GM12878 (cell line): ENCODE results near the gene FEN1. TPM values are rescaled to one million over a fixed set of nuclear protein-coding genes. Genes with fewer than 3 reads are reported as not detected.

ENCODE experiments used
- ATAC-seq: fragments of 200-7000 bp; cut with Tn5 transposase; 3 replicates; pipeline ENCODE4 v1.9.1; 2020; ENCODE audit warnings: mild to moderate bottlenecking, moderate library complexity
- BruUV-seq: library from RNA; stranded (reverse); fragments of 400-500 nt; replicated peaks from 2 replicates; lab custom pipeline; 2021; lab: Mats Ljungman, UMichigan
- CTCF ChIA-PET: fragments of 300-600 bp; sonication (Branson Sonifier 250); formaldehyde crosslinking; extraction: SDS; loops from one replicate; lab custom pipeline; 2021; ENCODE audit warnings: inconsistent platforms; lab: Yijun Ruan, JAX
- POLR2A ChIA-PET: fragments of 350-600 bp; formaldehyde crosslinking; extraction: SDS; loops from one replicate; lab custom pipeline; 2021; ENCODE audit warnings: inconsistent platforms; lab: Charles Lee
- RAD21 ChIA-PET: fragments of 300-600 bp; sonication (Branson Sonifier 250); formaldehyde crosslinking; loops from one replicate; lab custom pipeline; 2023; ENCODE audit warnings: antibody characterized with exemption; ENCODE audit not compliant: unreplicated experiment; lab: Charles Lee
- SMC1A ChIA-PET: fragments of 300-600 bp; sonication (Branson Sonifier 250); formaldehyde crosslinking; loops from one replicate; lab custom pipeline; 2023; ENCODE audit not compliant: unreplicated experiment, uncharacterized antibody; lab: Charles Lee
- DNase-seq: peaks from one replicate; pipeline ENCODE4 v3.0.0-alpha.2; 2011; ENCODE audit warnings: low read depth, low spot score
- FAIRE-seq: peaks from 3 replicates; lab custom pipeline; 2011; peaks lifted over from hg19 to GRCh38; lab: Jason Lieb, UNC
- H2AFZ ChIP-seq: 2 replicates; pipeline ENCODE4 v1.6.0; 2011; ENCODE audit warnings: low read depth, low read length, control low read depth; ENCODE audit not compliant: control insufficient read depth
- H3K27ac ChIP-seq: 2 replicates; pipeline ENCODE4 v1.5.1; 2011; ENCODE audit warnings: control low read depth; ENCODE audit not compliant: control insufficient read depth, insufficient read depth
- H3K27me3 ChIP-seq, 2 experiments: replicated peaks in 1 of 2; 2 replicates each; pipeline versions ENCODE4 v1.6.0 to v1.6.1; 2011; ENCODE audit warnings: low read length in 1 of 2; ENCODE audit not compliant: control insufficient read depth in 2 of 2, insufficient read depth in 2 of 2
- H3K36me3 ChIP-seq, 2 experiments: 2 replicates each; pipeline ENCODE4 v1.5.1; 2011; ENCODE audit warnings: low read length in 1 of 2; ENCODE audit not compliant: control insufficient read depth in 2 of 2, insufficient read depth in 2 of 2
- H3K4me1 ChIP-seq: 2 replicates; pipeline ENCODE4 v1.6.1; 2011; ENCODE audit warnings: mild to moderate bottlenecking, low read length, moderate library complexity, mixed read lengths; ENCODE audit not compliant: control insufficient read depth, insufficient read depth
- H3K4me2 ChIP-seq: 2 replicates; pipeline ENCODE4 v1.6.0; 2011; ENCODE audit warnings: control low read depth; ENCODE audit not compliant: control insufficient read depth, insufficient read depth
- H3K4me3 ChIP-seq: fragments of 200-600 bp; sonication (generic); 2 replicates; pipeline ENCODE4 v1.5.1; 2016
- H3K79me2 ChIP-seq: 2 replicates; pipeline ENCODE4 v1.6.0; 2011; ENCODE audit warnings: low read length; ENCODE audit not compliant: control insufficient read depth, insufficient read depth
- H3K9ac ChIP-seq: 2 replicates; pipeline ENCODE4 v1.8.0; 2011; ENCODE audit warnings: low read length, control low read depth, mixed read lengths; ENCODE audit not compliant: control insufficient read depth, insufficient read depth
- H3K9me3 ChIP-seq: replicated peaks from 3 replicates; pipeline ENCODE4 v1.5.1; 2011; ENCODE audit warnings: mild to moderate bottlenecking, low read length; ENCODE audit not compliant: control insufficient read depth, insufficient read depth
- H4K20me1 ChIP-seq: 2 replicates; pipeline ENCODE4 v1.6.0; 2011; ENCODE audit not compliant: control insufficient read depth, insufficient read depth
- HCFC1 ChIP-seq: fragments of 150-350 bp; IDR thresholded peaks from 2 replicates; pipeline ENCODE4 v1.6.1; 2014; ENCODE audit warnings: low read length
- NKRF ChIP-seq: fragments of 450-650 bp; conservative IDR thresholded peaks from 2 replicates; pipeline ENCODE4 v1.6.1; 2017; ENCODE audit warnings: mild to moderate bottlenecking, moderate library complexity
- RUNX3 ChIP-seq: IDR thresholded peaks from 2 replicates; pipeline ENCODE4 v1.6.1; 2012; ENCODE audit warnings: low read length, inconsistent platforms
- WGBS: methylation state at CpG from one replicate; pipeline ENCODE4 v1.1.6; 2016; ENCODE audit warnings: low lambda C conversion rate; ENCODE audit not compliant: insufficient replicate concordance, insufficient coverage; ENCODE audit errors: missing lambda C conversion rate; 5-methylcytosine and 5-hydroxymethylcytosine counted together
- in situ Hi-C: fragments of 300-500 bp; cut with MboI; formaldehyde crosslinking; loops from 9 replicates; pipeline ENCODE4 v1.14.3; 2018; ENCODE audit warnings: mixed read lengths
- intact Hi-C: fragments of 100-400 bp; cut with micrococcal nuclease; formaldehyde crosslinking; loops from one replicate; pipeline ENCODE4 v1.14.2; 2022; ENCODE audit not compliant: unreplicated experiment
- polyA plus RNA-seq, 11 experiments: library from polyadenylated mRNA; depleted of rRNA in 4 of 11; unstranded in 6 of 11; stranded (reverse) in 5 of 11; fragments of >200 nt; fragmentation: Nextera tagmentation in 4 of 11; fragmentation: Illumina TruSeq in 1 of 11; extraction: Ambion mirVana in 4 of 11; extraction: Trizol in 1 of 11; gene quantifications; 1 replicate in 1 of 11; 2 replicates in 10 of 11; pipeline versions ENCODE4 v1.2.1 to v1.2.3, GENCODE V29; 2011 to 2016; ENCODE audit warnings: inconsistent platforms in 2 of 11, missing spikeins in 2 of 11, low read depth in 1 of 11
- total RNA-seq, 4 experiments: library from RNA; depleted of rRNA in 3 of 4; stranded (reverse); fragments of >200 nt in 3 of 4; fragmentation: Illumina TruSeq in 1 of 4; extraction: Trizol in 1 of 4; gene quantifications; 2 replicates each; pipeline versions ENCODE4 v1.2.1 to v1.2.3, GENCODE V29; 2013 to 2021
- TF ChIP-seq, protein P1 (sequence below): fragments of 450-650 bp; IDR thresholded peaks from 2 replicates; pipeline ENCODE4 v1.6.1; 2016; ENCODE audit warnings: mild to moderate bottlenecking

The FEN1 gene
- total and polyA plus RNA-seq, 10 of the 15 experiments (the other 5 are each of a cell fraction or from before 2014, with no cell fraction given): 54.8 to 282 (median 125) TPM

DNA sequence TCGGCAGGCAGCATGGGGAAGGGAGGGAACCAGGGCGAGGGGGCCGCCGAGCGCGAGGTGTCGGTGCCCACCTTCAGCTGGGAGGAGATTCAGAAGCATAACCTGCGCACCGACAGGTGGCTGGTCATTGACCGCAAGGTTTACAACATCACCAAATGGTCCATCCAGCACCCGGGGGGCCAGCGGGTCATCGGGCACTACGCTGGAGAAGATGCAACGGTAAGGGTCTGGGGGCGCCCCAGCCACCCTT lies 35.6 kb downstream of the FEN1 start:
- H3K9me3 ChIP-seq: no peaks in the 10 kb centered on the region
- WGBS: under 1% methylated on average over 16 of the region's 16 CpGs
- peaks cover 0 to 6% of the 10 kb centered on the region in 2 experiments; a peak in 1 of 4 replicates for H3K36me3 ChIP-seq
- peak overlapping the region; percentile 95 for H3K27ac ChIP-seq
- FAIRE-seq (no peak), DNase-seq (no peak), ATAC-seq (no peak)
- ChIA-PET SMC1A (interaction anchor here (0.9 to 6.2 kb wide), 4 partner anchors 12 to 143 kb away, joined by 4 to 67 read pairs (median 13); partner anchors contain the start of gene FADS1), POLR2A (interaction anchor here (1.2 to 6.9 kb wide), 7 partner anchors 10 to 142 kb away, joined by 3 to 167 read pairs (median 15); partner anchors contain the start of gene FADS1), CTCF (interaction anchor here (0.5 to 9.7 kb wide), 8 partner anchors 8 to 280 kb away, joined by 3 to 75 read pairs (median 4); partner anchors contain the start of gene FADS1), RAD21 (interaction anchor here (1.0 to 6.9 kb wide), 5 partner anchors 12 to 138 kb away, joined by 3 to 51 read pairs (median 7); partner anchors contain the start of gene FADS1)
- BruUV-seq: no TSS peak
- H3K4me2 ChIP-seq: peak overlapping the region; percentile 93
- H2AFZ ChIP-seq: peak overlapping the region; percentile 61
- peaks cover 20% of the 10 kb centered on the region for H3K4me1 ChIP-seq
- H3K27me3 ChIP-seq: no peaks in the 10 kb centered on the region
- TF ChIP-seq, protein P1, sequence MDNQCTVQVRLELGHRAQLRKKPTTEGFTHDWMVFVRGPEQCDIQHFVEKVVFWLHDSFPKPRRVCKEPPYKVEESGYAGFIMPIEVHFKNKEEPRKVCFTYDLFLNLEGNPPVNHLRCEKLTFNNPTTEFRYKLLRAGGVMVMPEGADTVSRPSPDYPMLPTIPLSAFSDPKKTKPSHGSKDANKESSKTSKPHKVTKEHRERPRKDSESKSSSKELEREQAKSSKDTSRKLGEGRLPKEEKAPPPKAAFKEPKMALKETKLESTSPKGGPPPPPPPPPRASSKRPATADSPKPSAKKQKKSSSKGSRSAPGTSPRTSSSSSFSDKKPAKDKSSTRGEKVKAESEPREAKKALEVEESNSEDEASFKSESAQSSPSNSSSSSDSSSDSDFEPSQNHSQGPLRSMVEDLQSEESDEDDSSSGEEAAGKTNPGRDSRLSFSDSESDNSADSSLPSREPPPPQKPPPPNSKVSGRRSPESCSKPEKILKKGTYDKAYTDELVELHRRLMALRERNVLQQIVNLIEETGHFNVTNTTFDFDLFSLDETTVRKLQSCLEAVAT: peak; percentile 62
- peak; percentile 40; the same call in 1 of the 2 replicates for TF ChIP-seq NKRF
- TF ChIP-seq RUNX3: peak; percentile 47; the same call in 1 of the 2 replicates
- TF ChIP-seq HCFC1: no peak
- H4K20me1 ChIP-seq: no peaks in the 10 kb centered on the region
- peak overlapping the region; percentile 95 for H3K9ac ChIP-seq
- peaks cover 65% of the 10 kb centered on the region for H3K79me2 ChIP-seq
- H3K4me3 ChIP-seq: peak overlapping the region; percentile 100
- intact Hi-C loops: loop anchor here (5.0 kb wide), 1 partner anchor 139 kb away; the partner anchor contains the start of gene FTH1
- in situ Hi-C loops: no loop called here
